Neuron (in vitro differentiated cells): ENCODE results near the gene SH3GL2.

Experiments
- H2AFZ ChIP-seq: one replicate; pipeline ENCODE4 v1.6.1; 2013; ENCODE audit warnings: low read depth, mild to moderate bottlenecking, inconsistent platforms, low read length, moderate library complexity
- H3K27me3 ChIP-seq: one replicate; pipeline ENCODE4 v1.6.1; 2013; ENCODE audit warnings: low read length; ENCODE audit not compliant: insufficient read depth
- H3K36me3 ChIP-seq: one replicate; pipeline ENCODE4 v1.6.1; 2013; ENCODE audit warnings: low read length; ENCODE audit not compliant: insufficient read depth
- H3K4me1 ChIP-seq: one replicate; pipeline ENCODE4 v1.6.1; 2013; ENCODE audit warnings: low read length; ENCODE audit not compliant: insufficient read depth
- H3K4me3 ChIP-seq: 2 replicates; pipeline ENCODE4 v1.5.1; 2013; ENCODE audit warnings: mild to moderate bottlenecking, low read length, moderate library complexity
- H3K9me3 ChIP-seq: one replicate; pipeline ENCODE4 v1.6.1; 2013; ENCODE audit warnings: low read length

The SH3GL2 gene

GRCh38 chr9:17637229-17637628, 58.4 kb downstream of the SH3GL2 start:
- Histone ChIP-seq H3K27me3 (no peaks in the 10 kb centered on the region), H3K4me1 (no peaks in the 10 kb centered on the region), H3K4me3 (no peak overlapping the region), H3K36me3 (no peaks in the 10 kb centered on the region), H3K9me3 (no peaks in the 10 kb centered on the region), H2AFZ (no peak overlapping the region)

- no peak overlapping the region for H3K4me3 ChIP-seq
- no peak overlapping the region for H2AFZ ChIP-seq
- no peaks in the 10 kb centered on the region for H3K9me3 ChIP-seq
These were observed 69.7 kb downstream of the SH3GL2 start for GRCh38 chr9:17648516-17648915.

GRCh38 chr9:17651725-17652124, 72.9 kb downstream of the SH3GL2 start:
- Histone ChIP-seq H3K4me1 (no peaks in the 10 kb centered on the region), H3K27me3 (no peaks in the 10 kb centered on the region), H3K36me3 (no peaks in the 10 kb centered on the region), H3K4me3 (no peak overlapping the region), H3K9me3 (no peaks in the 10 kb centered on the region), H2AFZ (no peak overlapping the region)

More at GRCh38 chr9:17648516-17648915, 69.7 kb downstream of the SH3GL2 start:
- Histone ChIP-seq H3K36me3 (no peaks in the 10 kb centered on the region), H3K27me3 (no peaks in the 10 kb centered on the region), H3K4me1 (no peaks in the 10 kb centered on the region)

GRCh38 chr9:17653947-17654465, 75.1 kb downstream of the SH3GL2 start:
- no peaks in the 10 kb centered on the region for H3K27me3 ChIP-seq
- H2AFZ ChIP-seq, result no peak overlapping the region
- no peaks in the 10 kb centered on the region for H3K36me3 ChIP-seq
- H3K9me3 ChIP-seq, result no peaks in the 10 kb centered on the region
- no peak overlapping the region for H3K4me3 ChIP-seq
- no peaks in the 10 kb centered on the region for H3K4me1 ChIP-seq

DNA sequence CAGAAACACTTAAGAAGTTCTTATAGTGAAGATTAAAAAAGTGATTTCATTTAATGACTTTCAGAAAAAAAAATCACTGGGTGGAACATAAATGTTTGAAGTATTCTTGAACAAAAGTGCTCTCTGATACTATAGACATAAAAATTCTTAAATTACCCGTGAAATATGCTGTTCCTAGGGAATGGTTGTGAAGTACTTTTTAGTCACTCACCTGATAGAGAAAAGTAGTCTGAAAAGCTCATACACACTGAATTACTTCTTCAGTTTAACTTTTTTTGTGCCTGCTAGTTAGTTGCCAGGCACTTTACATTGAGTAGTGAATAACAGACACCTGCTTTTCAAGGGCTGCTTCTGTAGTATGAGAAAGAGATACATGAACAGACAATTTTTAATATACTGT, 78.0 kb downstream of the SH3GL2 start:
- H3K27me3 ChIP-seq, result no peaks in the 10 kb centered on the region
- H3K36me3 ChIP-seq, result no peaks in the 10 kb centered on the region
- H3K4me3 ChIP-seq, result no peak overlapping the region
- no peak overlapping the region for H2AFZ ChIP-seq
- no peaks in the 10 kb centered on the region for H3K4me1 ChIP-seq
- H3K9me3 ChIP-seq, result no peaks in the 10 kb centered on the region

- H3K9me3 ChIP-seq, result no peaks in the 10 kb centered on the region
- H2AFZ ChIP-seq, result no peak overlapping the region
- no peaks in the 10 kb centered on the region for H3K36me3 ChIP-seq
- no peaks in the 10 kb centered on the region for H3K4me1 ChIP-seq
- H3K4me3 ChIP-seq, result no peak overlapping the region
- H3K27me3 ChIP-seq, result no peaks in the 10 kb centered on the region
These were observed 79.4 kb downstream of the SH3GL2 start for GRCh38 chr9:17658237-17658636.

DNA sequence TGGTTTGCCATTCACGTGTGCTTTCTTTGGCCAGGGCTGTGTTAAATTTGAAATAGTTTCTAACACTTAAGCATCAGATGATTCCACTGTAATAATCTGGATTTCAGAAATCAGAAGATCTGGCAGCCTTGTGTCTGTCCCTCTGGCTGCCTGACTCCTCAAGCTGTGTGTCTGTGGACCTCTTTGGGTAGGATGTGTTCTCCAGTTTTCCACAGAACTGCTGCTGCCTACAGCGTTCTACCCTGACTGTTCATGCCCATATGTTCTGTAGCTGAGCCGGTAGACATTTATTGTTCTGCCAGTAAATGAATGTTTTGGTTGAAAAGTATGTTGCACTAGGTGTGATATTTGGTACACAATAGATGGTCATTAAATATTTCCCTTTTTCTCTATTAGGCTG, 81.3 kb downstream of the SH3GL2 start:
- no peaks in the 10 kb centered on the region for H3K9me3 ChIP-seq
- no peak overlapping the region for H3K4me3 ChIP-seq
- H3K36me3 ChIP-seq, result no peaks in the 10 kb centered on the region
- no peak overlapping the region for H2AFZ ChIP-seq
- no peaks in the 10 kb centered on the region for H3K4me1 ChIP-seq
- H3K27me3 ChIP-seq, result no peaks in the 10 kb centered on the region

DNA sequence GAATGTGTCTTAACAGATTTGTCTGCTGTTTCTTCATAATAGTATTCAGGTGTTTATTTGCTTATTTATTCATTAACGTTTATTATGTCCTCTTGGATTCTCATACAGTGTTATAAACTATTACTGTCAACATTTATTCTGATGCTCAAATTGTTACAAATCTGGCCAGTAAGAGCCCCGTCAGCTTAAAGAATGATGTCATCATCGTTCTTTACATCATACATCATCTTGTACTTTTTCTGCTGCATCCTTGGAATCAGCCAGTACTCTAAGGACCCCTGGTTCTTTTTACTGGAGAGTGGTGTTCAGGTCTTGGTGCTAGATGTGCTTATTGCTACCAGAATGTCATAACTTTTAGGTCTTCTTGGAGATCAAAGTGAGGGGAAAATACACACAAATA, 86.6 kb downstream of the SH3GL2 start:
- Histone ChIP-seq H3K27me3 (no peaks in the 10 kb centered on the region), H3K4me3 (no peak overlapping the region), H2AFZ (no peak overlapping the region), H3K9me3 (no peaks in the 10 kb centered on the region), H3K36me3 (no peaks in the 10 kb centered on the region), H3K4me1 (no peaks in the 10 kb centered on the region)

- no peaks in the 10 kb centered on the region for H3K4me1 ChIP-seq
- no peaks in the 10 kb centered on the region for H3K27me3 ChIP-seq
- H2AFZ ChIP-seq, result no peak overlapping the region
- no peaks in the 10 kb centered on the region for H3K36me3 ChIP-seq
- no peak overlapping the region for H3K4me3 ChIP-seq
- H3K9me3 ChIP-seq, result no peaks in the 10 kb centered on the region
These were observed 90.3 kb downstream of the SH3GL2 start for GRCh38 chr9:17669206-17669605.

- no peaks in the 10 kb centered on the region for H3K4me1 ChIP-seq
- H3K27me3 ChIP-seq, result no peaks in the 10 kb centered on the region
- no peaks in the 10 kb centered on the region for H3K9me3 ChIP-seq
- H2AFZ ChIP-seq, result no peak overlapping the region
- H3K4me3 ChIP-seq, result no peak overlapping the region
- H3K36me3 ChIP-seq, result no peaks in the 10 kb centered on the region
These were observed 103.8 kb downstream of the SH3GL2 start for GRCh38 chr9:17682684-17683083.

DNA sequence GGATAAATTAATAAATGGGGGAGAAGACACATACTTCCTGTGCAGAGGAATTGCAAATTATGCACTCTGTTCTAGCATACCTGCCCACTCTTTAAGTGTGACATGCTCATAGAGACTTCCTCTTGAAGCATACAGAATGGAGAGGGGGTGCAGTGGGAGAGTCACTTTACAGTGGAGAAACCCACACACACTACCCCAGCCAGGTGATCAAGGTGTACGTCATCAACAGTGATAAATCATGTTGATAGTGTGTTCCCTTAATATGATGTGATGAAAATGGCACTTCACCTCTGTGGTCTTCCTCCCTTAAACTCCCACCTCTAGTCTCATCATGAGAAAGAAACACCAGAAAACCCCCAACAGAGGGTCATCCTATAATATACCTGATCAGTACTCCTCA, 110.0 kb downstream of the SH3GL2 start:
- H3K27me3 ChIP-seq, result no peaks in the 10 kb centered on the region
- H3K4me1 ChIP-seq, result no peaks in the 10 kb centered on the region
- H2AFZ ChIP-seq, result no peak overlapping the region
- H3K9me3 ChIP-seq, result no peaks in the 10 kb centered on the region
- no peak overlapping the region for H3K4me3 ChIP-seq
- H3K36me3 ChIP-seq, result no peaks in the 10 kb centered on the region

- Histone ChIP-seq H3K27me3 (no peaks in the 10 kb centered on the region), H3K36me3 (no peaks in the 10 kb centered on the region), H3K4me3 (no peak overlapping the region), H2AFZ (no peak overlapping the region), H3K9me3 (no peaks in the 10 kb centered on the region), H3K4me1 (no peaks in the 10 kb centered on the region)
These were observed 115.5 kb downstream of the SH3GL2 start for GRCh38 chr9:17694336-17694735.

DNA sequence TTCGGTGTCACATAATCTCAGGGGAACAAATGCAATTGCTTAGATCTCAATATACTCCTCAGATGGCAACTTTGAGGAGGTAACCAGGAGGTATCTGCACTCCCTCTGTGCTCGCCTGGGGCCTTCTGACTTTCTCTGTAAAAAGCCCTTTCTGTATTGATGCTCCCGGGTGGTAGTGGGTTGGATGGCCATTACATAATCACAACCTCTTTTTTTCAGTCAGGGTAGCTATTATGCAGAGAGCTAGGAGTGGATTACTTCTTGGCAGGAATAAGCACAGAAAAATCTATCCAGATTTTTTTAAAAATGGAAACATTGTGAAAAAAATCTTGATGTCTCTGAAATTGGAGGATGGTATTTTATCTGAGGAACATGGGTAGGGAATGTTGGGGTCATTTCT, 116.6 kb downstream of the SH3GL2 start:
- H3K27me3 ChIP-seq, result no peaks in the 10 kb centered on the region
- no peaks in the 10 kb centered on the region for H3K9me3 ChIP-seq
- no peak overlapping the region for H2AFZ ChIP-seq
- H3K36me3 ChIP-seq, result no peaks in the 10 kb centered on the region
- H3K4me3 ChIP-seq, result no peak overlapping the region
- no peaks in the 10 kb centered on the region for H3K4me1 ChIP-seq

- no peak overlapping the region for H3K4me3 ChIP-seq
- no peaks in the 10 kb centered on the region for H3K9me3 ChIP-seq
- no peak overlapping the region for H2AFZ ChIP-seq
- no peaks in the 10 kb centered on the region for H3K27me3 ChIP-seq
- no peaks in the 10 kb centered on the region for H3K36me3 ChIP-seq
- H3K4me1 ChIP-seq, result no peaks in the 10 kb centered on the region
These were observed 120.9 kb downstream of the SH3GL2 start for GRCh38 chr9:17699615-17700330.
